SIG-M5 treated with dmso at 0.1 percent for 504 hours (cell line): Measurements from ENCODE around the gene ADH1A.
"Not testable (repeated sequence)": the region's sequence is repeated elsewhere in the genome, so short reads cannot be mapped to it uniquely, and the experiment has no call there.

Experiments used
- DNase-seq: peaks from one replicate; lab custom pipeline; 2025; ENCODE audit not compliant: unreplicated experiment; lab: John Stamatoyannopoulos, UW

ADH1A gene

GRCh38 chr4:99282731-99283130, 8.1 kb downstream of the ADH1A start:
- no peak for DNase-seq

GRCh38 chr4:99281261-99281660, 9.5 kb downstream of the ADH1A start:
- no peak for DNase-seq

- DNase-seq, result no peak
Measured at GRCh38 chr4:99276417-99276816, 14.4 kb downstream of the ADH1A start.

DNA sequence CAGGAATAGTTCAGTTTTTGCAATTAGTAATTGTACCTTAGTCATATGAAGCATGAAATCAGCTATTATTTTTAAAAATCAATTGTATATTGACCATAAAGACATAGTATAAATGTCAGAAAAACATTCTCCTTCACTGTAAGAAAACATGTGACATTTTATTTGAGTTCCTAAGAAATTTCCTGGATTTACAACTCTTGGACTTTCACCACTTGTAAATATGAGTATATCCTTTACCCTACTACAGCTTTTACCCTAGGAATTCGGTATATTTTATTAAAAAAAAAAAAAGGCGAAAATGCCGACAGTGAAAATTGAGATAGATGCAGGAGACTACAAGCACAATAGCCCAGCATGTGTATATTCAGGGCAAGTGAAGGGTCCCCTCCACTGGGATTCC, 14.9 kb downstream of the ADH1A start:
- DNase-seq, result no peak

- no peak for DNase-seq
Measured at GRCh38 chr4:99275050-99275449, 15.7 kb downstream of the ADH1A start.

GRCh38 chr4:99273704-99274103, 17.1 kb downstream of the ADH1A start:
- DNase-seq, result no peak

DNA sequence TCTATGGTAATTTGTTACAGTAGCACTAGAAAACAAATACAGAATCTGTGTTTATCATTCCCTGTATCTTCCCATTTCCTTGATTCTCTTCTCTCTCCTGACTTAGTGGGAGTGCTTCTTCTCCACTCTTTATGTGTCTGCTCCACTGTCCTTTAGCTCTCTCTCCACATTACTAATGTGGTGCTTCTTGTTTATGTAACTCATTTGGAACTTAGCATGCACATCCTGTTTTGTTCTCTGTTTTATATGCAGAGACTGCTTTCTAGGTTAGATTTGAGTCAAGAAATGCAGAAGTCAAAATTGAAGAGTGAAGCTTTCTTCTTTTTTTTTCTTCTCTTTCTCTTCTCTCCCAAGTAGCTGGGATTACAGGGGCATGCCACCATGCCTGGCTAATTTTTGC, 25.9 kb downstream of the ADH1A start:
- no peak for DNase-seq

GRCh38 chr4:99252746-99253145, 38.0 kb downstream of the ADH1A start:
- DNase-seq, result no peak

DNA sequence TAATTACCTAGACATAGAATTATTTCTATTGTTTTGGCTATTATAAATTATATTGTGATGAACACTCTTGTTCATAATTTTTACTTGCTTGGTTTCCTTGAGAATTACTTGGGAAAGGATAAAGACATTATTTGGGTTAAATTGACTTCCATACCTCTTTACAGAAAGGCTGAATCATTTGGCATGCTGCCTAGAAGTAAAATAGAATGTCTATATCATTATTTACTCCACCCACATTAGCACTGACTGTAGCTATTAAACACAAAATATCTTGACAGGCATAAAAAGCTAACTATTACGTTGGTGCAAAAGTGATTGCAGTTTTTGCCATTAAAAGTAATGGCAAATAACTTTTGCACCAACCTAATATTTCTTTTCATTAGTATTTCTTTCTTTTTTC, 42.1 kb downstream of the ADH1A start:
- no peak for DNase-seq

- DNase-seq, result no peak
Measured at GRCh38 chr4:99235955-99236354, 54.8 kb downstream of the ADH1A start.

DNA sequence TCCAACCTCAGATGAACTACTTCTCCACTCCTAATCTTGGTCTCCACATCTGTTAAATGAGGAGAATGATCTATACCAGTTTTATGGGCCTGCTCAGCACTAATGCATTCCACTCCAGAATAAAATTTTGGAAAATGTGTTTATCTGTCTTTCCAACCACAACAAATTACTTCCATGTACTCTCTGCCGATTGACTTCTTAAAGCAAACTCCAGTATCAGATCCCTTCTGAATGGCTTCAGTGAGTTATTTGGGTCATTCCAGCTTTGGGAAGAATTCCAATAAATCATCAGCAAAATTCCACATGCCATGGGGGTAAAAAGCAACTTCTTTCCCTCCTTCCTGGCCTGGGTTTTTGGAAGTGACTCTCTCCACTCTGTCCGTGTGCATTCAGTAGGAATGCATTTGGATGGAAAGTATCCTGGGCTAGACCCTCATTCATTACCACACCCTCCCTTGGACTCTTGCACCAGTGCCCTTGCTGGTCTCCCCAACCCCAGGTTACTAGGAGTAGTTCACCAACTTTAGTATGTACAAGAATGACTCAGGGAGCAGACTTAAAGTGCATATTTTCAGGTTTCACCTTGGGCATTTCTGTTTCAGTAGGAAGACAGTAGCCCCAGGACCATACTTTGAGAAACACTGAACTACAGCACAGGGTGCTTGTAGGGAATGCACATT, 56.3 kb downstream of the ADH1A start:
- no peak for DNase-seq

DNA sequence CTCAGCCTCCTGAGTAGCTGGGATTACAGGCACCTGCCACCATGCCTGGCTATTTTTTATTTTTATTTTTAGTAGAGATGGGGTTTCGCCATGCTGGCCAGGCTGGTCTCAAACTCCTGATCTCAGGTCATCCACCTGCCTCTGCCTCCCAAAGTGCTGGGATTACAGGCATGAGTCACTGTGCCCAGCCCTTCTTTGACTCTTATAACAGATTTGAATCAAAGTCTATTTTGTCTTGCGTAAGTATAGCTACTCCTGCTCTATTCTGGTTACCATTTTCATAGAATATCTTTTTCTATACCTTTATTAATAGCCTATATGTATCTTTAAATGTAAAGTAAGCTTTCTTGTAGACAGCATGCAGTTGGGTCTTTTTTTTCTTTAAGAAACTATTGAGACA, 57.4 kb downstream of the ADH1A start:
- not testable (repeated sequence) for DNase-seq

DNA sequence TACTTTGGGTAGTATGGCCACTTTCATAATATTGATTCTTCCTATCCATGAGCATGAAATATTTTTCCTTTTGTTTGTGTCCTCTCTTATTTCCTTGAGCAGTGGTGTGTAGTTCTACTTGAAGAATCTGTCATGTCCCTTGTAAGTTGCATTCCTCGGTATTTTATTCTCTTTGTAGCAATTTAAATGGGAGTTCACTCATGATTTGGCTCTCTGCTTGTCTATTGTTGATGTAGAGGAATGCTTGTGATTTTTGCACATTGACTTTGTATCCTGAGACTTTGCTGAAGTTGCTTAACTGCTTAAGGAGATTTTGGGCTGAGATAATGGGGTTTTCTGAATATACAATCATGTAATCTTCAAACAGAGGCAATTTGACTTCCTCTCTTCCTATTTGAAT, 62.1 kb downstream of the ADH1A start:
- DNase-seq, result not testable (repeated sequence)

DNA sequence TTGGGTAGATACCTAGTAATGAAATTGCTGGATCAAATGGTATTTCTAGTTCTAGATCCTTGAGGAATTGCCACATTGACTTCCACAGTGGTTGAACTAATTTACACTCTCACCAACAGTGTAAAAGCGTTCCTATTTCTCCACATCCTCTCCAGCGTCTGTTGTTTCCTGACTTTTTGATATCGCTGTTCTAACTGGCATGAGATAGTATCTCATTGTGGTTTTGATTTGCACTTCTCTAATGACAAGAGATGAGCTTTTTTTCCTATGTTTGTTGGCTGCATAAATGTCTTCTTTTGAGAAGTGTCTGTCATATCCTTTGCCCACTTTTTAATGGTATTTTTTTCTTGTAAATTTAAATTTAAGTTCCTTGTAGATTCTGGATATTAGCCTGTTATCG, 63.1 kb downstream of the ADH1A start:
- DNase-seq, result not testable (repeated sequence)
